GM20431 (cell line): Measurements from ENCODE around the gene CHD9.
"Not testable (repeated sequence)": the region's sequence is repeated elsewhere in the genome, so short reads cannot be mapped to it uniquely, and the experiment has no call there.

Experiments
- in situ Hi-C: fragments of 300-500 bp; cut with MseI, MboI; formaldehyde crosslinking; loops from one replicate; pipeline ENCODE4 v1.15.0; 2020; ENCODE audit warnings: low sequenced_read_pairs; ENCODE audit not compliant: unreplicated experiment

Gene CHD9

GRCh38 chr16:53071748-53072301 lies 17.0 kb downstream of the CHD9 start:
- in situ Hi-C loops: no loop called here

- in situ Hi-C loops: no loop called here
These were observed 18.2 kb downstream of the CHD9 start for GRCh38 chr16:53073022-53073421.

DNA sequence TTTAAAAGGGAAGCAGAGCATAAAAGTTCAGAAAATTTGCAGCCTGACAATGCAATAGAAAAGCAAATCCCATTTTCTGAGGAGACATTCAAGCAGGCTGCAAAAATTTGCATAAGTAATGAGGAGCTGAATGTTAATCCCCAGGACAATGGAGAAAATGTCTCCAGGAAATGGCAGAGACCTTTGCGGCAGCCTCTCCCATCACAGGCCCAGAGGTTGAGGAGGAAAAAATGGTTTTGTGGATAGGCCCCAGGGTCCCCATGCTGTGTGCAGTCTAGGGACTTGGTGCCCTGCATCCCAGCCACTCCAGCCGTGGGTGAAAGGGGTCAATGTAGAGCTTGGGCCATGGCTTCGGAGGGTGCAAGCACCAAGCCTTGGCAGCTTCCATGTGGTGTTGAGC lies 19.5 kb downstream of the CHD9 start:
- in situ Hi-C loops: not testable (repeated sequence)

GRCh38 chr16:53075461-53075860 lies 20.7 kb downstream of the CHD9 start:
- in situ Hi-C loops: not testable (repeated sequence)

- in situ Hi-C loops: no loop called here
These were observed 23.5 kb downstream of the CHD9 start for GRCh38 chr16:53078247-53078646.

GRCh38 chr16:53078765-53079485 lies 24.1 kb downstream of the CHD9 start:
- in situ Hi-C loops: no loop called here

- in situ Hi-C loops: no loop called here
These were observed 25.7 kb downstream of the CHD9 start for GRCh38 chr16:53080345-53081031.

DNA sequence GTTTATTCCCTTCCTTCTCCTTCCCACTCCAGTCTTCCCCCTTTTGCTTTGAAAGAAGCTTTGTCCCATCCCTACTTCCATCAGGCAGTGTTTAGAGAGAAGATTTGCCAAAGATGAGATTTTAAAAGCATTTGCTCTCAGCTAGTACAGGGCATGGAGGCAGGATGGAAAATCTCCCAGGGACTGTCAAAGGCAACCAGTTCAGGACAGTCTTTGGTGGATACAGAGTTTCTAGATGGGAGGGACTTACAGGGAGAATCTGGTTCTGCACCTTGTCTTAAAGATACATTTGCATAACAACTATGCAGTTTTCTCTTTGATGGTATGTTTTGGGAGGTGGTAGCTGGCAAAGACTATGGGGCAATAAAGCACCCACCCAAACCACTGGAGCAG lies 26.2 kb downstream of the CHD9 start:
- in situ Hi-C loops: no loop called here

GRCh38 chr16:53081686-53082407 lies 27.1 kb downstream of the CHD9 start:
- in situ Hi-C loops: no loop called here

- in situ Hi-C loops: no loop called here
These were observed 27.7 kb downstream of the CHD9 start for GRCh38 chr16:53082509-53082908.

- in situ Hi-C loops: no loop called here
These were observed 28.3 kb downstream of the CHD9 start for GRCh38 chr16:53083119-53083518.

DNA sequence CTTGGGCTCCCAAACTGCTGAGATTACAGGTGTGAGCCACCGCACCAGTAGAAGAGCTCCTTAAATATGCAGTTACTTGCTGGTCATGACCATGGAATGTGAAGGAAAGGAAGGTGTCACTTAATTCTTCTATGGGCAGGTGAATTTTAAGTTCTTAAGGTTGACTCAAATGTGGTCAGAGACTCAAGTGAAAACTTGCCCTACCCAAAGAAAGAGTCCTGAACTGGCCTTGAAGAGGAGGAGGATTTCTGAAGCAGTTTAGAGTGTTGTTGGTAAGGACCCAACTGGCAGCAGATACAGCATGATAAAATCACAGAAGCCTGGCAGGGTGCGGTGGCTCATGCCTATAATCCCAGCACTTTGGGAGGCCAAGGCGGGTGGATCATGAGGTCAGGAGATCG lies 29.4 kb downstream of the CHD9 start:
- in situ Hi-C loops: no loop called here

GRCh38 chr16:53084746-53085334 lies 30.0 kb downstream of the CHD9 start:
- in situ Hi-C loops: no loop called here

GRCh38 chr16:53085369-53085843 lies 30.6 kb downstream of the CHD9 start:
- in situ Hi-C loops: no loop called here

- in situ Hi-C loops: no loop called here
These were observed 31.2 kb downstream of the CHD9 start for GRCh38 chr16:53085931-53086421.

GRCh38 chr16:53087101-53087500 lies 32.3 kb downstream of the CHD9 start:
- in situ Hi-C loops: no loop called here

DNA sequence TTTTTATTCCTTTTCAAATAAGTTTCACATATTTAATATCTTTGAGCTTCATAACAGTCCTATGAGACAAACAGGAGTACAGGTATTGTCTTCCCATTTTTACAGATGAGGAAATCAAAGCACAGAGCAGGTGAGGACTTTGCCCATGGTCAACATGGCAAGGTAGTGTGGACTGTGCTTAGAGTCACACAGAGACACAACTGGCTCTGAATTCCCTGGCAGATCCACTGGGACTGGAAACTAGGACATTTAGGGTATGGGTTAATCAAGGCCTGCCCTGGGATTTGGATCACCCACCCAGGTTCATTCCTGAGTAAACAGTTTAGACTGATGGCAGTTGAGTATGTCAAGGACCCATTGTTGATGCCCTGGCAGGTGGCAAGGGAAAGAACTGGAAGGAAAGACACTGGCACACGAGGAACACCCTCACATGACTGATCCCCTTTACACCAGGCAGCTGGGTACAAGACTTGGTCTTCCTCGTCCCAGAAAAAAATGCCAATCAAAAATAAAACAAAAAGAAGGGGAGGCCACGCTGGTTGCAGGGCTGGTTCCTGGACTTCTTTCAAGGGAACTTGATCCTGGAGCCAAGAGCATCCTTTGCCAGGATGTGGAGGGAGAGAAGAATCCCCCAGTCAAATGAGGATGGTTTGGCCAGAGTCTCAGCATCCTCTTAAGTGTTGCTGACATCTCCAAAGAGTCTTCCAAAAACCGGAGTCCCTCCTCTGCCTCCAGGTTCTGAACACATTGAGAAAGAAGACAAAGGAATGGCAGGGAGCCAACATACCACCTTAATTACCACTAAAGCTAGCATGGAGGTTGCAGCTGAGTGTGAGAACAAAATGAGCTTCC lies 34.9 kb downstream of the CHD9 start:
- in situ Hi-C loops: no loop called here

DNA sequence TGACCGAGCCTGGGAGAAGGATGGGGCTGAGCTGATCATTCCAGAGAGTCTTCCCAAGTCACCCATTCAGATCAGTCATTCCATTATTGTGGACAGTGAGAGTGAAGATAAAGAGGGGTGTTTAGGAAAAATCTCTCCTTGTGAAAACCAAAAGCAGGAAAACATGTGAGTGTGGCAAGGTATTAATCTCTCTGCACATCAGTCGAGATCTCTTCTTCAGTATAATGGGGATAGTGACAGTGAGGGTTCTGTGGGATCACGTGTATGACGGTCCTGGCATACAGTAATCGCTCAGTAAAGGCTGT lies 35.4 kb downstream of the CHD9 start:
- in situ Hi-C loops: no loop called here

GRCh38 chr16:53090591-53091411 lies 36.0 kb downstream of the CHD9 start:
- in situ Hi-C loops: no loop called here
